NCI-H2171 treated with DMSO at 0.1 percent for 48 hours (cell line): ENCODE measurements around the gene CXXC5.
"Not testable (repeated sequence)": the region's sequence is repeated elsewhere in the genome, so short reads cannot be mapped to it uniquely, and the experiment has no call there.

Experiments
- DNase-seq: peaks from one replicate; lab custom pipeline; 2025; lab: John Stamatoyannopoulos, UW

CXXC5 gene

DNA sequence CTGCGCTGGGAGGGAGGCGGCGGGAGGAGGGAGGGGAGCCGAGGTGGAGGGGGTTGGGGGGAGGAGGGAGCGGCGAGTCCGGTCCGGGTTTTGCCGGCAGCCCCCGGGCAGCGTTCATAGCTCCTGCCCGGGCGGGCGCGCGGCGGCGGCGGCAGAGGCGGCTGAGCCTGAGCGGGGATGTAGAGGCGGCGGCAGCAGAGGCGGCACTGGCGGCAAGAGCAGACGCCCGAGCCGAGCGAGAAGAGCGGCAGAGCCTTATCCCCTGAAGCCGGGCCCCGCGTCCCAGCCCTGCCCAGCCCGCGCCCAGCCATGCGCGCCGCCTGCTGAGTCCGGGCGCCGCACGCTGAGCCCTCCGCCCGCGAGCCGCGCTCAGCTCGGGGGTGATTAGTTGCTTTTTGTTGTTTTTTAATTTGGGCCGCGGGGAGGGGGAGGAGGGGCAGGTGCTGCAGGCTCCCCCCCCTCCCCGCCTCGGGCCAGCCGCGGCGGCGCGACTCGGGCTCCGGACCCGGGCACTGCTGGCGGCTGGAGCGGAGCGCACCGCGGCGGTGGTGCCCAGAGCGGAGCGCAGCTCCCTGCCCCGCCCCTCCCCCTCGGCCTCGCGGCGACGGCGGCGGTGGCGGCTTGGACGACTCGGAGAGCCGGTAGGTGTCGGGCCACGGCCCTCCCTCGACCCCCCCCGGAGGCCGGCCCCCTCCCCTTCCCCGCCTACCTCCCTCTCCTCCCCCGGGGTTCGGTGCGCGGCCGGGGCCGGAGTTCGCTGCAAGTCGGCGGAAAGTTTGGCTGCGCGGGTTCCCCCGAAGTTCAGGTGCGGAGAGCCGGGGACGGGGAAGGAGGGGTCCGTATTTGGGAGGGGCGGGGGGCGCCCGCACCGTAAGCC lies at the start of gene CXXC5:
CXXC5 (plus strand) TSS at position 145 of the 877 bp plus-strand sequence. CDS start 32,175 bp downstream, outside the sequence.
- DNase-seq: peak; percentile 58

DNA sequence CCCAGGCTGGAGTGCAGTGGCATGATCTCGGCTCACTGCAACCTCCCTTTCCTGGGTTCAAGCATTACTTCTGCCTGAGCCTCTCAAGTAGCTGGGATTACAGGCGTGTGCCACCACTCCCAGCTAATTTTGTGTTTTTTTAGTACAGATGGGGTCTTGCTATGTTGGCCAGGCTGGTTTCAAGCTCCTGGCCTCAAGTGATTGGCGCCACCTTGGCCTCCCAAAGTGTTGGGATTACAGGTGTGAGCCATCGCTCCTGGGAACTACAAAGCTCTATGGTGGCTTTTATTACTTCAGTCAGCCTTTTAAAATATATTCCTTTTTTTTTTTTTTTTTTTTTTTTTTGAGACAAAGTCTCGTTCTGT lies 49.6 kb upstream of the CXXC5 start:
- DNase-seq: not testable (repeated sequence)

DNA sequence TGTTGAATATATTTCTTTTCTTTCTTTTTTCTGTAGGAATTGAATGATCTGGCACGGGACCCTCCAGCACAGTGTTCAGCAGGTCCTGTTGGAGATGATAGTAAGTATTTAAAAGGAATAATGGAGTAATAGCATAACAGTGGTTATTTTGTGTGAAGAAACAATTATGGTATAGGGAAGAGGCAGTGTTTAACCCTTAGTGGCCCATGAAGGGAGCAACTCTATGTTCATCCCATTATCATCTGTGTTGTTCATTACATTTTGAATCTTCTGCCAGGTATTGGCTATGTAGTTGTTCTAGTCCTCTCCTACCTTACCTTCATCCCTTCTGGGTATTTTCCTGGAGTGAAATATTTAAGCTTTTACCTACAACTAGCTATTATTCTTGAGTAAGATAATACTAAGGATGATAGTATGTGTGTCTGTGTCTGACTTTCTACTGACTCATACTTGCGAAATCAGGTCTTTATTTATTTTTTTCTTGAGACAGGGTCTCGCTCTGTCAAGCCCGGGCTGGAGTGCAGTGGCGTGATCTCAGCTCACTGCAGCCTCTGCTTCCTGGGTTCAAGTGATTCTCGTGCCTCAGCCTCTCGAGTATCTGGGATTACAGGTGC lies 47.7 kb upstream of the CXXC5 start:
- DNase-seq: no peak

DNA sequence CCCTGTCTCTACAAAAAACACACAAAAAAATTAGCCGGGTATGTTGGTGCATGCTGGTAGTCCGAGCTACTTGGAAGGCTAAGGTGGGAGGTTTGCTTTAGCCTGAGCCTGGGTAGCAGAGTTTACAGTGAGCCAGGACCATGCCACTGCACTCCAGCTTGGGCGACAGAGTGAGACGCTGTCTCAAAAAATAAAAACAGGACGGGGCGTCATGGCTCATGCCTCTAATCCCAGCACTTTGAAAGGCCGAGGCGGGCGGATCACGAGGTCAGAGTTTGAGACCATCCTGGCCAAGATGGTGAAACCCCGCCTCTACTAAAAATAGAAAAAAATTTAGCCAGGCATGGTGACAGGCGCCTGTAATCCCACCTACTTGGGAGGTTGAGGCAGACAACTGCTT lies 46.7 kb upstream of the CXXC5 start:
- no peak for DNase-seq

DNA sequence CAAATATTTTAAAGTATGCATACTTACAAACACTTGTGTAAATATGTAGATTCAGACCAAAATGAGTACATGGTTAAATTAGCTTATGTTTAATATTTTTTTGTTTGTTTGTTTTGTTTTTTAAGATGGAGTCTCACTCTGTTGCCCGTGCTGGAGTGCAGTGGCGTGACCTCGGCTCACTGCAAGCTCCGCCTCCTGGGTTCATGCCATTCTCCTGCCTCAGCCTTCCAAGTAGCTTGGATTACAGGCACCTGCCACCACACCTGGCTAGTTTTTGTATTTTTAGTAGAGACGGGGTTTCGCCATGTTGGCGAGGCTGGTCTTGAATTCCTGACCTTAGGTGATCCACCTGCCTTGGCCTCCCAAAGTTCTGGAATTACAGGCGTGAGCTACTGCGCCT lies 46.2 kb upstream of the CXXC5 start:
- DNase-seq: not testable (repeated sequence)

DNA sequence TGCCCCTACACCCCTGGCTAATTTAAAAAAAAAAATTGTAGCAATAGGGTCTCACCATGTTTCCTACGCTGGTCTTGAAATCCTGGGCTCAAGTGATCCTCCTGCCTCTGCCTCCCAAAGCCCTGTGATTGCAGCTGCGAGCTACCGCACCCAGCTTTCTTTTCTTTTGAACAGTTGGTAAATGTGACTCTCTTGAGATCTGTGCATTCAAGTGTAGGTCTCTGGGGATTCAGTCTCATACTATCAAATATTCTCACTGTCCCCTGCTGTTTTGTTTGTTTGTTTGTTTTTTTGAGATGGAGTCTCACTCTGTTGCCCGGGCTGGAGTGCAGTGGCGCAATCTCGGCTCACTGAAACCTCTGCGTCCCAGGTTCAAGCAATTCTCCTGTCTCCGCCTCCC lies 42.3 kb upstream of the CXXC5 start:
- peak; percentile 35 for DNase-seq

DNA sequence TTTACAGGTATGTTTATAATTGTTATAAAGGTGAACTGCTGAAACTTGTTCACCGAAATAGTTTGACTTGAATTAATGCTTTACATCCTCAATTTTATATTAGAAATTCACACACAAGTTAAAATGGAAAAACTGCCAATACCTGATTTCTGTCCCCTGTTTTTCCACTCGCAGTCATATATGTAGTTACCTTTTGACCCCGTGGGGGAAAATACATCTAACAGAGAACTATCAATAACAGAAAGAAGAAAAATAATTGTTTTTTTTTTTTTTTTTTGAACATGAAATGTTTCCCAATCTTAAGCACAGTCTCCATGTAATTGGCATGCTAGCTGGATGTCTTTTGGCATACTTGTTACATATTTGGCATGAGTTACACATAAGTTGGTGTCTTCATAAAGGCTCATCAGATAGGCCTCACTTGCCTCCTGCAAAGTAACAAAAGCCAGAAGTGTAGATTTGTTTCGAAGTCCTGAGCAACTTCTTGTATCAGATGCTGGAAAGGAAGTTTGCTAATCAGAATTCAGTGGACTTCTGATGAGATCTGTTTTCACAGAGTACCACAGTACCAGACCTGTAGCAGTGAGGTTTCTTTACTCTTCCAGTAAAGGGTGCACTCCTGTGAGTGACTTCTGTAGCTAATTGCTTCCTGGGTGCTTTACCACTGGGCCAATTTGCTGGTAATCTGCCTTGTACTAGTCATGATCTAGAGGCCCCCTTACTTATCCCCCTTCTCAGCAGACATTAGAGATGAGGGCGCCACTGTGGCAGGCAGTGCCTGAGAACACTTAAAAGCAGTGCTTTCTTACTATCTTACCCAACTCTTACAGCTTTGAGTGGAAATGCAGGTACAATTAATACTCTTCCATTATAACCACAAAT lies 36.2 kb upstream of the CXXC5 start:
- no peak for DNase-seq

DNA sequence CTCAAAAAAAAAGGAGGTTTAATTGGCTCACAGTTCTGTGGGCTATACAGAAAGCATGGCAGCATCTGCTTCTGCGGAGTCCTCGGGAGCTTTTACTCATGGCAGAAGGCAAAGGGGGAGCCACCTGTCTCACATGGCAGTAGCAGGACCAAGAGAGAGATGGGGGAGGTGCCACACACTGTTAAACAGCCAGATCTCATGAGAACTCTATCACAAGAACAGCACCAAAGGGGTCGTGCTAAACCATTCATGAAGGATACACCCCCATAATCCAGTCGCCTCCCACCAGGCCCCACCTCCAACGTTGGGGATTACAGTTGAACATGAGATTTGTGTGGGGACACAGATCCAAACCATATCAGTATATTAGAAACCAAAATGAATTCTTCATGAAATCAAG lies 28.3 kb upstream of the CXXC5 start:
- DNase-seq: peak; percentile 41

DNA sequence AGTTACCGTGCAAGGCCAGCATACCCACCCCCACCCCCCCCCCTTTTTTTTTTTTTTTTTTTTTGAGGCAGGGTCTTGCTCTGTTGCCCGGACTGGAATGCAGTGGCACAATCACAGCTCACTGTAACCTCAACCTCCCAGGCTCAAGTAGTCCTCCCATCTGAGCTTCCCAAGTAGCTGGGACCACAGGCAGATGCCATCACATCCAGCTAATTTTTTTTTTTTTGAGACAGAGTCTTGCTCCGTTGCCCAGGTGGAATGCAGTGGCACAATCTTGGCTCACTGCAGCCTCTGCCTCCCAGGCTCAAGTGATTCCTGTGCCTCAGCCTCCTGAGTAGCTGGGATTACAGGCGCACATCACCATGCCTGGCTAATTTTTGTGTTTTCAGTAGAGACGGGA lies 22.8 kb upstream of the CXXC5 start:
- not testable (repeated sequence) for DNase-seq

DNA sequence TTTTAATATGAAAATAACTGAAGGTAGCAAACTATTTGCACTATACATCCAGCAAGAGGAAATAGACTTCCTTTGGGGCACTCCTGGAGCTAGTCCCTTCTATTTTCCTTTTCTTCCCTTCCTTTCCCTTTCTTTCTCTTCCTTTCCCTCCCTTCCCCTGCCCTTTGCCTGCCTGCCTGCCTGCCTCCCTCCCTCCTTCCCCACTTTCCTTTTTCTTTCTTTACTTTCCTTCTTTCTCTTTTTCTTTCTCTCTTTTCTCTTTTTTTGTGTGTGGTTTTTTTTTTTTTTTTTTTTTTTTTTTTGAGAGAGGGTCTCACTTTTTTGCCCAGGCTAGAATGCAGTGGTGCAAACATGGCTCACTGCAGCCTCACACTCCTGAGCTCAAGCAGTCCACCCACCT lies 17.3 kb upstream of the CXXC5 start:
- DNase-seq: no peak

DNA sequence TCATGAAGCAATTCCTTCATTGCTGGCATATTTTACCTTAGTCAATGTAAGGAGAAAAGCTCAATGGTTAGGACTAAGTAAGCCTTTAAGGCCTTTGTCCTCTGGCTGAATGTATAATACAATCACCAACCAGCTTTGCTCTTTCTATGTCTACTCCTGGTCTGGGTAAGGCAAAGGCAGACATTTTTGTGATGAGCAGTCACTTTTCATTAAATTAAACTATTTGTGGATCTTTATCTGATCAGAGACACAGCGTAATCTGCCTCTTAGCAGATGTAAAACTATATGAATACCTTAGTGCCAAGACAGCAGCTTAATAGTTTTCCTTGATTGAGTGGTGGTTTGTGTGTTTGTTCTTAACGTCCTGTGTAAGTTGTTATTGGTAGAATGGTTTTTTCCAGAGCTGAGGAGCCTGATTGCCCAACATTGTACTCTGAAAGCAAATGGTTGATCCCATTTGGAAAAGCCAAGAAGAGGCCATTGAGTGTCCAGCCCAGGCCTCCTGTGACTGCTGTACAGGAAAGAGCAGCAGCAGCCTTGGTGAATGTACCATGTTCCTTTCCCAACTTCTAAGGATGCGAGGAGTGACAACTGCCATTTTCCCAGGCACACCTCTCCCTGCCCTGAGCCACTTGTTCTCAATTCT lies 16.5 kb upstream of the CXXC5 start:
- no peak for DNase-seq

DNA sequence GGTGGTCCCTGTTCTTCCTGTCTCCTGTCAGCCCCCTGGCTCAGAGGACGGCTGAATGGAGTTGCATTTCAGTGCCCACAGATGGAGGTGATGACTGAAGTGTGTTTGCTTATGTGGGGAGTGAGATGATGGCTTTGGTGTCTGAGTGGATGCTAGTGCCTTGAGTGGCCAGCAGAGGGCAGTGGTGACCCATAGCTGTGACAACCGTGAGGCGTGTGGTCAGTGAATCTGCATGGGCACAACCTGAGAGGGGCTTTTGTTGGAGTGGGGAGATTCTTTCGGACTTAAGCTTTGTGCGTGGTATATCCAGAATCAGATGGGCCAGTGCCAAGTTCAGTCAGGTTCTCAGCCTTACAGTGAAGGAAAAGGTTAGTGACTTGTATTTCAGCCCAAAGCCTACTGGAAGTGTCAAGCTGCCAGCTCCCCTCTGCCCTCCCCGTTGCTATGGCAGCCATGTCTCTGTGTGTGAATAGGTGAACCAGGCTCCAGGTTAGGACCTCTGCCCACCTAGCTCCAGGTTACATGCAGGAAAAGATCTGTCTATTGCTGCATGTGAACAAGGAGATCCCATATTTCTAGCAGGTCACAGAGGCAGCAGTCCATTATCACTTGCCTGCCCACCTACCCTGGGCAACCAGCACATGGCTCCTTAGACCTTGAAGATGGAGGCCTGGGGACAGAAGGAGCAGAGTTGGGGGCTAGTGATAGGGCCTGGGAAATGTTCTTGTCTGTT lies 14.7 kb upstream of the CXXC5 start:
- DNase-seq: peak; percentile 79

DNA sequence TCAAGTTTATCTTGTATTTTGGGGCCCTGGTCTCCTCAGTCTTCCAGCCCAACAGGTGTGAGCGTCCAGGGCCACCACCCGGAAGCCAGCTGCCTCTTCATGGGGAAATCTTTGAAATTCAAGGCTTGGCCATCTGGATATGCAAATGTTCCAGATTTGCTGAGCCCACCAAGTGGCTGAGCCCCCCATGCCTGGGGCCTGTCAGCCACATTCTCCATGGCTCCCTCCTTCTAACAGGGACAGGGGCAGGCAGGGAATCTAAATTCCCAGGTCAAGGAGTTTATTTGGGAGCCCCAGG lies 14.2 kb upstream of the CXXC5 start:
- no peak for DNase-seq

DNA sequence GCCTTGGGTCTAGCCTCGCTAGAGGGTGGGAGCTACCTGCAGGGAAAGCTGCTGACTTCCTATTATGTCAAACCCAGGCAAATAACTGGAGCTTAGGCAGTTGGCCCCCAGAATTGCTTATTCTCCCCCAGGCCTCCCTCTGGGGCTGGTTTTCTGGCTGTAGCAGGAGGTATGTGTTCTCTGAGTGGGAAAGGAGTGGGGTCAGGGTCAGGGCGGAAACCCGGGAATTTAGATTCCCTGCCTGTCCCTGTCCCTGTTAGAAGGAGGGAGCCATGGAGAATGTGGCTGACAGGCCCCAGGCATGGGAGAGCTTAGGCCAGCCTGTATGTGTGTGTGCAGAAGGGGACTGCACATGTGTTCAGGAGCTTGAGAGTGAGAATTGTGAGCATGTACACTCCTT lies 13.6 kb upstream of the CXXC5 start:
- DNase-seq: no peak

DNA sequence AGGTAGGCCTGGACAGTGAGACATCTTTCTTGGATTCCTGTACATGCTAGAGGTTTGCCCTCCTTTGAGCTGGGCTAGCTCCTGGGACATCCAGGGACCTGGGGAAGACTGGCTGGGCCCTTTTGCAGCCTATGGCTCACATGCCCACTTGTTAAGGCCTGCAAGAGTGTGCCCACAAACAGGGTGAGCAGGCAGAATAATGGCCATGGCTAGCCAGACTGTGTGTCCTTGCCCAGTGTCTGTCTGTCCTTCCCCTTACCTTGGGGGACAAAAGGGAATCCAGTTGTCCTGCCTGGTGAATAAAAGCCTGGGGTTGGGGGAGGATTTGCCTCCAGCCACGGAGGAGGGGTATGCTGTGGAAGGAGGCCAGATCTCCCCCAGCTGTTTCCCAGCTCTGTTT lies 13.0 kb upstream of the CXXC5 start:
- DNase-seq: no peak

DNA sequence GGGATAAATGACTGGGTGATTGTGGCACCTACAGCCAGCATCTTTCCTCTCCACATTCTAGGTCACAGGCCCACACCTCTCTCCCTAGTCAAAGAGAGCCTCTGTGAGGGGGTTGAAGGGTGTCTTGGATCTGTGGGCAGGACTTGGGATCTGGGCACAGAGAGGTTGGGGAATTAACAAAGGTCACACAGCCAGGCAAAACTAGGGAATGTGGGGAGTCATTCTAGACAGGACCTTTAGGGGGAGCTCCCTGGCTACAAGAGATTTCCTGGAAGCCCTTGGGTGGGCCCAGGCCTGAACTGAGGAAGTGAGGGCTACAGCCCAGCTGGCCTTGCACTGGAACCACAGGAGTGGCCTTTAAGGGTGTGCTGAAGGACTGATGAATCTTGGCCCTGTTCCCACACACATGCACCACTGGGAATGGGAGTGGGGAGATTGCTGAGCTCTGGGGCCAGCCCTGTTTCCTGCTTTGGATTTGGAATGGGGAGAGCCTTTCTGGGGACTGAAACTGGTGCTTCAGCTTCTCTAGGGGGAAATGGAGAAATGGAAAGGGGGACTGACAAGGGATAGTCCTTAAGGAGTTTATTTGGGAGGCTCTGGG lies 12.4 kb upstream of the CXXC5 start:
- DNase-seq: peak; percentile 32

DNA sequence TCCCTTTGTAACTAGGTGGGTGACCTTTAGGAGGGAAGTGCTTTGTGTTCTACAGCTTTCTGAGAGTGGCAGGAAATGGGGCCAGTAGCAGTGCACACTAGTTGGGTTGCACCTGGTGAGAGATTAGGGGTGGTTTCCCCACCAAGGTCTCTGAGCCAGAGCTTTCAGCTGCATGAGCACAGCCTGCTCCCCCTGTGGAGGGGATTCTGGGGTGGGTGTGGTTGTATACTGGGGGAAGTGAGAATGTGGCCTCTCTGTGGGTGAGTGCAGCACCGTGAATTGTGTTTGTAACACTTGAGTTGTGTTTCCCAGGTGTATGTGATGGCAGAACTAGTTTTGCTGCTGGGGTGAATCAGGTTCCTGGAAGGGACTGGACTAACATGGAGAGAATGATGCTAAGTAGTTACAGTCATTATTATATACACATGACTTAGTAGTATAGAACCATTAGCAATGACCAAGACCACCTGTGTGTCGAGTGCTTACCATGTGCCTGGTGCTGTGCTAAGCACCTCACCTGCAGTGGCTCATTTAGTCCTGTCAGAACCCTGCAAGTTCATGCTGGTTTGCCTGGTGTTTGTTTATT lies 11.8 kb upstream of the CXXC5 start:
- no peak for DNase-seq

DNA sequence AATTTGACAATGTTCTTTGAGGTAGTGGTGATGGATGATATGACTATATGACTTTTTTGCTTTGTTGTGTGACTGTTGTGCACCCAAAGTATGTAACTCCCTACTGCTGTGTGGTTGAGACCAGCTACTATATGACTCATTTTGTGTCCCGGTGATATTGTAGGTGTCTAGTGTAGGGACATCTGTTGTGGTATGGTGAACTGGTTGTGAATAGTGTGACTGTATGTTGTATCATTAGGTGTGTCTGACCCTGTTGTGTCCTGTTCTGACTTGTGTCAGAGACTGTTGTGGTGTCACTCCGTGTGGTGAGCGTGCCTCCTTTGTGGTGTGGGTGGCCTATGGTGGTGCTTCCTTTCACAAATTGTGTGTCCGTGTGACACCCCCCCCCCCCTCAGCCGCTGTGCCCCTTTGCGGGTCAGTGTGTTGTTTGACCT lies 11.2 kb upstream of the CXXC5 start:
- DNase-seq: peak; percentile 15

DNA sequence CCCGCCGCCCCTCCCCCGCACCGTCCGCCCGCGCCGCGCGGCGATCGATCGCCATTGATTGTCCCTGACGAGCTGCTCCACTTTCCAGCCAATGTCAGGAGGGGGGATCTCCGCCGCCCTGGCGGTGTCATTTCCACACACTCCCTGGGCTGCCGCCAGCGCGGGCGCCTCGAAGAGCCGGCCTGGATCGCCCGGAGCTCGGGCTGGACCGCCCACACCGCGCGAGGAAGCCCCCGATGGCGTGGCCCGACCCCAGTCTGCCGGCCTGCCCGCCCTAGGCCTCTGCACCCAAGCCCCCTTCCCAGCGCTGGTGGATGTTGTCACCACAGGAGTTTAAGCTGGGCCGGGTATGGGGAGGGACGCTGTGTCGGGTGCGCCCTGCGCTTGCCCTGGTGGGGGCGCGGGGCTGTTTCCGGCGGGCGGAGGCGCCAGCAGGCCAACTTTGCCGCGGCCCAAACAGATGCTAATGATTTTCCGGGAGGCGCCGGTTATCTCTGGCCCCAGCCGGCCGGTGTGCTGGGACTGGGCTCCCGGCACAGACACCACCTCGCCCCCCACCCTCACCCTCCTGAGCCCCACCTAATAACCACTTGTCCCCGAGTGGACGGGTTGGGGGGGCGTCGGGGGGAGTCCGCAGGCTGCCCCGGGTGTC lies 10.6 kb upstream of the CXXC5 start:
- DNase-seq: peak; percentile 55

DNA sequence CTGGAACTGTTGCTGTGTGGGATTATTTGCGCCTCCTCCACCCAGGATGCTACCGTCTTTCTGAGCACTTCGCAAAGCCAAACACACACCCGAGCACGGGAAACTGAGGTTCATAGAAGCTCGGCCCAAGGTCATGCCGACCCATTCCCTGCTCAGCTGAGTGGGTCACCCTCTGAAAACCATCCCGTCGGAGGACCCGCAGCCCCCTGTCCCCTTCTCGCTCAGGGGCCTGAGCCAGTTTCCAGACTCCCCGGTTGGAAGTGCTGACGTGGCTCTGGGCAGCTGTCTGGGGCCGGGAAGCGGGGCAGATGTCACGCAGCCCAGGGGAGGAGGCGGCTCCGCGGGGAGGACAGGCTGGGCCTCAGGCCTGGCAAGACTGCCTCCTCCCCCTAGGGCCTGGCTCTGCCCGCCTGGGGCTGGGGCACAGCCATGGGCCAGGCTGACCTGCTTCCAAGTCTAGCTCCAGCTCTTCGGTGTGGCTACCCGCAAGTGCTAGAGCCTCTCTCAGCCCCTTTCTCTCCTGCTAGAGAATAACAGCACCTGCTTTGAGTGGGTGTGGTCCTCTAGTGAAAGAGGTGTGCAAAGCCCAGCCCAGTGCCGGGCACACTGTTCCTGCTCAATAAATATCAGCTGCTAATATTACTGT lies 9.9 kb upstream of the CXXC5 start:
- DNase-seq: peak; percentile 56
